Right kidney (tissue), 1 donor: ENCODE data around the gene PMP22.
A peak's percentile ranks its signal among the peaks of the same experiment; 100 is the strongest.

Experiments
- DNase-seq: peaks from one replicate; pipeline ENCODE4 v3.0.0-alpha.2; 2016

Gene PMP22

GRCh38 chr17:15278924-15279477, 13.9 kb upstream of the PMP22 start:
- DNase-seq: no peak

- DNase-seq: peak; percentile 28
Observed at GRCh38 chr17:15278380-15278779, 13.3 kb upstream of the PMP22 start.

GRCh38 chr17:15274017-15274416, 8.9 kb upstream of the PMP22 start:
- DNase-seq: no peak

- DNase-seq: no peak
Observed at GRCh38 chr17:15273141-15273793, 8.1 kb upstream of the PMP22 start.

- no peak for DNase-seq
Observed at GRCh38 chr17:15271741-15272140, 6.6 kb upstream of the PMP22 start.

GRCh38 chr17:15270628-15271381, 5.7 kb upstream of the PMP22 start:
- no peak for DNase-seq

GRCh38 chr17:15269780-15270089, 4.6 kb upstream of the PMP22 start:
- no peak for DNase-seq

GRCh38 chr17:15269087-15269779, 4.1 kb upstream of the PMP22 start:
- DNase-seq: no peak

GRCh38 chr17:15268461-15268860, 3.3 kb upstream of the PMP22 start:
- no peak for DNase-seq

GRCh38 chr17:15267996-15268395, 2.9 kb upstream of the PMP22 start:
- DNase-seq: no peak

- no peak for DNase-seq
Observed at GRCh38 chr17:15266325-15267125, 1.4 kb upstream of the PMP22 start.

GRCh38 chr17:15264542-15264941, 584 bp downstream of the PMP22 start:
- no peak for DNase-seq

GRCh38 chr17:15263680-15264079, 1.4 kb downstream of the PMP22 start:
- DNase-seq: no peak

GRCh38 chr17:15263206-15263579, 1.9 kb downstream of the PMP22 start:
- DNase-seq: no peak

- peak; percentile 81 for DNase-seq
Observed at GRCh38 chr17:15262291-15263205, 2.6 kb downstream of the PMP22 start.

- peak; percentile 51 for DNase-seq
Observed at GRCh38 chr17:15261802-15262290, 3.3 kb downstream of the PMP22 start.

- no peak for DNase-seq
Observed at GRCh38 chr17:15261258-15261801, 3.8 kb downstream of the PMP22 start.

- DNase-seq: peak; percentile 94
Observed at GRCh38 chr17:15260376-15261257, 4.5 kb downstream of the PMP22 start.

- no peak for DNase-seq
Observed at GRCh38 chr17:15257796-15258512, 7.2 kb downstream of the PMP22 start.
